ENCODE measurements around the gene NTM.

Gene NTM

GRCh38 chr11:131802440-131803115 lies 432.2 kb downstream of the NTM start:
- H3K9me2 ChIP-seq (ENCODE audit: low read depth, low read length): no peaks in the 10 kb centered on the region
- no peak overlapping the region for H3K27ac ChIP-seq (ENCODE audit: low read depth, low read length, poor library complexity, severe bottlenecking)
- no peaks in the 10 kb centered on the region for H3K36me3 ChIP-seq (ENCODE audit: insufficient read depth, low read length)
- H3K9me3 ChIP-seq (ENCODE audit: low read length): no peaks in the 10 kb centered on the region
- H3K9ac ChIP-seq (ENCODE audit: low read length): no peak overlapping the region
- no peak overlapping the region for H2AFZ ChIP-seq (ENCODE audit: low read length)
- no peak for TF ChIP-seq EZH2 (IDR thresholded peaks at IDR 0.05; ENCODE audit: borderline replicate concordance, low read length)
- TF ChIP-seq, protein P1, sequence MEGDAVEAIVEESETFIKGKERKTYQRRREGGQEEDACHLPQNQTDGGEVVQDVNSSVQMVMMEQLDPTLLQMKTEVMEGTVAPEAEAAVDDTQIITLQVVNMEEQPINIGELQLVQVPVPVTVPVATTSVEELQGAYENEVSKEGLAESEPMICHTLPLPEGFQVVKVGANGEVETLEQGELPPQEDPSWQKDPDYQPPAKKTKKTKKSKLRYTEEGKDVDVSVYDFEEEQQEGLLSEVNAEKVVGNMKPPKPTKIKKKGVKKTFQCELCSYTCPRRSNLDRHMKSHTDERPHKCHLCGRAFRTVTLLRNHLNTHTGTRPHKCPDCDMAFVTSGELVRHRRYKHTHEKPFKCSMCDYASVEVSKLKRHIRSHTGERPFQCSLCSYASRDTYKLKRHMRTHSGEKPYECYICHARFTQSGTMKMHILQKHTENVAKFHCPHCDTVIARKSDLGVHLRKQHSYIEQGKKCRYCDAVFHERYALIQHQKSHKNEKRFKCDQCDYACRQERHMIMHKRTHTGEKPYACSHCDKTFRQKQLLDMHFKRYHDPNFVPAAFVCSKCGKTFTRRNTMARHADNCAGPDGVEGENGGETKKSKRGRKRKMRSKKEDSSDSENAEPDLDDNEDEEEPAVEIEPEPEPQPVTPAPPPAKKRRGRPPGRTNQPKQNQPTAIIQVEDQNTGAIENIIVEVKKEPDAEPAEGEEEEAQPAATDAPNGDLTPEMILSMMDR (IDR thresholded peaks at IDR 0.05; ENCODE audit: low read length): no peak
- no peaks in the 10 kb centered on the region for H3K79me2 ChIP-seq (ENCODE audit: insufficient read depth, low read length)
- H3K4me2 ChIP-seq (ENCODE audit: low read length): no peak overlapping the region
- H3K4me3 ChIP-seq (ENCODE audit: low read depth, low read length, poor library complexity, severe bottlenecking): no peak overlapping the region
- no peaks in the 10 kb centered on the region for H3F3A ChIP-seq (ENCODE audit: insufficient read depth, low read length)
- H3K4me1 ChIP-seq (ENCODE audit: insufficient read depth, low read length, severe bottlenecking): no peaks in the 10 kb centered on the region
- H4K20me1 ChIP-seq (ENCODE audit: insufficient read depth, low read length): no peaks in the 10 kb centered on the region
- no peaks in the 10 kb centered on the region for H3K27me3 ChIP-seq (ENCODE audit: insufficient read depth, low read length)

GRCh38 chr11:131807876-131808275 lies 437.5 kb downstream of the NTM start:
- Histone ChIP-seq H3K9me2 (ENCODE audit: low read depth, low read length) (no peaks in the 10 kb centered on the region), H2AFZ (ENCODE audit: low read length) (no peak overlapping the region), H3K4me3 (ENCODE audit: low read depth, low read length, poor library complexity, severe bottlenecking) (no peak overlapping the region), H3K4me1 (ENCODE audit: insufficient read depth, low read length, severe bottlenecking) (no peaks in the 10 kb centered on the region), H3K9ac (ENCODE audit: low read length) (no peak overlapping the region), H3K27me3 (ENCODE audit: insufficient read depth, low read length) (no peaks in the 10 kb centered on the region), H3K79me2 (ENCODE audit: insufficient read depth, low read length) (no peaks in the 10 kb centered on the region), H3K27ac (ENCODE audit: low read depth, low read length, poor library complexity, severe bottlenecking) (no peak overlapping the region), H3K36me3 (ENCODE audit: insufficient read depth, low read length) (no peaks in the 10 kb centered on the region), H3F3A (ENCODE audit: insufficient read depth, low read length) (no peaks in the 10 kb centered on the region), H4K20me1 (ENCODE audit: insufficient read depth, low read length) (no peaks in the 10 kb centered on the region), H3K4me2 (ENCODE audit: low read length) (no peak overlapping the region), H3K9me3 (ENCODE audit: low read length) (no peaks in the 10 kb centered on the region)
- no peak for TF ChIP-seq EZH2 (IDR thresholded peaks at IDR 0.05; ENCODE audit: borderline replicate concordance, low read length)
- TF ChIP-seq, protein P1 (IDR thresholded peaks at IDR 0.05; ENCODE audit: low read length): no peak

- TF ChIP-seq, protein P1 (IDR thresholded peaks at IDR 0.05; ENCODE audit: low read length): no peak
- TF ChIP-seq EZH2 (IDR thresholded peaks at IDR 0.05; ENCODE audit: borderline replicate concordance, low read length): no peak
- Histone ChIP-seq H3K9me2 (ENCODE audit: low read depth, low read length) (no peaks in the 10 kb centered on the region), H3K79me2 (ENCODE audit: insufficient read depth, low read length) (no peaks in the 10 kb centered on the region), H4K20me1 (ENCODE audit: insufficient read depth, low read length) (no peaks in the 10 kb centered on the region), H3K36me3 (ENCODE audit: insufficient read depth, low read length) (no peaks in the 10 kb centered on the region), H3K4me1 (ENCODE audit: insufficient read depth, low read length, severe bottlenecking) (no peaks in the 10 kb centered on the region), H3K9me3 (ENCODE audit: low read length) (no peaks in the 10 kb centered on the region), H3F3A (ENCODE audit: insufficient read depth, low read length) (no peaks in the 10 kb centered on the region), H3K9ac (ENCODE audit: low read length) (no peak overlapping the region), H2AFZ (ENCODE audit: low read length) (no peak overlapping the region), H3K4me2 (ENCODE audit: low read length) (no peak overlapping the region), H3K4me3 (ENCODE audit: low read depth, low read length, poor library complexity, severe bottlenecking) (no peak overlapping the region), H3K27me3 (ENCODE audit: insufficient read depth, low read length) (no peaks in the 10 kb centered on the region), H3K27ac (ENCODE audit: low read depth, low read length, poor library complexity, severe bottlenecking) (no peak overlapping the region)
Observed at GRCh38 chr11:131808470-131808869, 438.1 kb downstream of the NTM start.

All from OCI-LY1 (cell line).